Astrocyte (in vitro differentiated cells and primary cell): ENCODE results near the gene SMIM14.

ENCODE experiments used
- CTCF ChIP-seq: IDR thresholded peaks from 2 replicates; pipeline ENCODE4 v1.5.1; 2011; ENCODE audit warnings: low read depth, mild to moderate bottlenecking, inconsistent platforms, low read length, moderate library complexity; ENCODE audit not compliant: insufficient read depth
- EZH2 ChIP-seq: IDR thresholded peaks from 2 replicates; pipeline ENCODE4 v1.6.1; 2012; ENCODE audit warnings: mild to moderate bottlenecking, low read length, inconsistent platforms; ENCODE audit not compliant: insufficient read depth

- TF ChIP-seq CTCF: no peak
- TF ChIP-seq EZH2: no peak
Observed at GRCh38 chr4:39516407-39516966, 122.2 kb downstream of the SMIM14 start.
